D341Med (cell line): ENCODE measurements around the gene ACER3.
"Not testable (repeated sequence)": the region's sequence is repeated elsewhere in the genome, so short reads cannot be mapped to it uniquely, and the experiment has no call there.

ENCODE experiments used
- DNase-seq: peaks from one replicate; pipeline ENCODE4 v3.0.0; 2012; ENCODE audit warnings: low spot score

The ACER3 gene

GRCh38 chr11:76872959-76873827, 12.5 kb downstream of the ACER3 start:
- no peak for DNase-seq

DNA sequence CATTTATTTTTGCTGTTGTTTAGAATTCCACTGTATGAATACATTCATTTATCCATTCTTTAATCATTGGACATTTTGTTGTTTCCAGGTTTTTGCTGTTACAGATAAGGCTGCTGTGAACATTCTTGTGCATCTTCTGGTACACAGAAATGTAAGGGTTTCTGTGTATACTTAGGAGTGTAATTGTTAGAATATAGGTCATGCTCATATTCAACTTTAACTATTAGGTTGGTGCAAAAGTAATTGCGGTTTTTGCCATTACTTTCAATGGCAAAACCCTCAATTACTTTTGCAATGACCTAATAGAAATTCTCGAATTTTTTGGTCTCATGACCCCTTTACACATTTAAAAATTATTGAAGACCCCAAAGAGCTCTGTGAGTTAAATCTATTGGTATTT, 17.3 kb downstream of the ACER3 start:
- no peak for DNase-seq

GRCh38 chr11:76880314-76880713, 19.6 kb downstream of the ACER3 start:
- DNase-seq, result no peak

DNA sequence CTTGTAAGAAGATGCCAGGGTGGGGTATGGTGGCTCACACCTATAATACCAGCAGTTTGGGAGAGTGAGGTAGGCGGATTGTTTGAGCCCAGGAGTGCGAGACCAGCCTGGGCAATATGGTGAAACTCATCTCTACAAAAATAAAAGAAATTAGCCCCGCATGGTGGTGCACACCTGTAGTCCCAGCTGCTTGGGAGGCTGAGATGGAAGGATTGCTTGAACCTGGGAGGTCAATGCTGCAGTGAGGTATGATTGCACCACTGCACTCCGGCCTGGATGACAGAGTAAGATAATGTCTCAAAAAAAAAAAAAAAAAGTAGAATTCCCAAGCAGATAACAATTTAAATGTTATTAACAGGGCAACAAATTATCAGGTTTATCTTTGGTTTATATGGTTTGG, 20.2 kb downstream of the ACER3 start:
- DNase-seq, result no peak

GRCh38 chr11:76885390-76886097, 24.8 kb downstream of the ACER3 start:
- DNase-seq, result no peak

DNA sequence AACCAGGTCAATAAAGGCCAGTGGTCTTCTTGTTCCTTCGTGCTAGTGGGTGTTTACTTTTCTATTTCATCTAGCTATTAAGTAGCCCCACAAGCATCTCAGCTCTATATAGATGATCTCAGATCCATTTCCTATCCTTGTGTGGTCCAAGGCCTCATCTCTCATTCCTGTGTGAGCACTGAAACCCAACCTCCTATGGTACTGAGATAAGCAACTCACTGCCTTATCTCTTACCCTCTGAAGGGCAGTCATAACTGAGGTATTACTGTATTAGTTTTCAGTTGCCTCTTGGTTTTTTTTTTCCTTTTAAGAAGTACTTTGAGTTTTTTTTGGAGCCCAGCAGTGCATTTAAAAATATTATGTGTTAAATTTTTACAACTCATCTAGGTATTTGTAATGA, 28.3 kb downstream of the ACER3 start:
- no peak for DNase-seq

DNA sequence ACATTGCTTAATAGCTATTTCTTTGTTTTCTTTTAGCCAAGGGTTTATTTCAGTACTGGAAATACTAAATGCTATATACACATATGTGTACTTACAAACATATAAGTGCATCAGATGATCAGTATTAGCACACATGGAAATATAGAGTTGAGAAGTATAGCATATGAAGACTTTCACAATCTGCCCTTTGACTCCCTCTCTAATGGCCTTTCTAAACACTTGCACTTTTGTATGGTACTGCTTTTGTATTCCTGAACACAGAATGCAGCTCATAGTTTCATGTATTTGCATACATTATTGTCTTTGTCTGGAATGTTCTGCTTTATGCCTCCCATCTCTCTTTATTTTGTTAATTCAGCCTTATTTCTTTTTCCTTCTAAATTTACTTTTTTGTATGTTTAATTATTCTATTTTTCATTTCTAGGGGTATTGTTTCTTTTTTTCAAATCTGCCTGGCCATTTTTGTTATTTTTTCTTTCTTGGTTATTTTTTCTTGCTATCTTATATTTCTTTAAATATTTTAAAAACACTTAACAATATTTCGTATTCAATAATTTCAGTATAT, 28.8 kb downstream of the ACER3 start:
- DNase-seq, result no peak

GRCh38 chr11:76890329-76890728, 29.6 kb downstream of the ACER3 start:
- DNase-seq, result no peak

DNA sequence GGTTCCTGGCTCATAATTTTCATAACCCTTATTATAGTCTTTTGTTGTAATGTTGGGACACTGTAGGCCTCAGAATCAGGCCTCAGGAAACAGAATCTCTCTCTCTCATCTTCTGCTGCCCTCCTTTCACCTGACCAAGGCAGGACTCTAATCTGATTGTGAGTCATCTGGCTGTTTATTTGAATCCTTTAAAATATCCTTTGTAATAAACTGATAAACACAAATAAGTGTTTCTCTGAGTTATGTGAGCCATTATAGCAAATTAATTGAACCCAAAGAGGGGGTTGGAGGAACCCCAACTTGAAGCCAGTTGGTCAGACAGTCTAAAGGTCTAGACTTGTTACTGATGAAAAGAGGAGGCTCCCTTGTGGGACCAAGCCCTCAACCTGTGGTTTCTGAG, 30.6 kb downstream of the ACER3 start:
- no peak for DNase-seq

DNA sequence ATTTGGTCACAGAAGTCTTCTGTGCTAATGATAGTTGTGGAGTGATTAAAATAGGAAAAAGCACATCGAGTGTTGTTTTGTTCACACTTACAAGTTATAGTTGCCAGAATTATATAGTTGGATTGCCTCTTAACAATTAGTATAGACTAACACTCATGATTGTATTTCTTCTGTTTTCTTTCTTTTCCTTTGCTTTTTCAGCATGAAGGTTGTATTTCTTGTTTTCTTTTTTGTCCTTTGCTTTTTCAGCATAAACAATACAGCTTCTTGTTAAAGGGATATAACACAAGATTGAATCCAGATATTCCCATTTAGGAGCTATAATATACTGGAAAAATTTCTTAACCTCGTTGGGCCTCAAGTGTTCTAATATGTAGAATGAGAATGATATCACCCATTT, 31.1 kb downstream of the ACER3 start:
- no peak for DNase-seq

DNA sequence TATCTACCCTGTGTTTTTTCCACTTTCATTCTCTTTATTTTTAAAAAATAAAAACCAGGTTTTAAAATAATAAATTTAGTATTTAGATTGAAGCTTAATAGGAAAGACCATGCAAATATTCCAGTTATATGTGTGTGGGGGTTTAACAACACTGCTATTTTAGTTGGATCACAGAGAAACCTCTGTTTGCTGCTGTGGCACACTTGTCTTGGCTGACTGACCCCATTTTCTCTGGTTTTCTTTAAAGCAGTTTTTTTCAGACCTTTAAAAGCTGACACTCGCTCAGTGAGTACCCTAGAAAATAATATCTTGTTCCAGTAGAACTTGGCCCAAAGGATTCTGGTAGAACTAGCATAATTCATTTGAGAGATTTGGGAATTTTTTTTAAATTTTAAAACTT, 31.6 kb downstream of the ACER3 start:
- DNase-seq, result no peak

DNA sequence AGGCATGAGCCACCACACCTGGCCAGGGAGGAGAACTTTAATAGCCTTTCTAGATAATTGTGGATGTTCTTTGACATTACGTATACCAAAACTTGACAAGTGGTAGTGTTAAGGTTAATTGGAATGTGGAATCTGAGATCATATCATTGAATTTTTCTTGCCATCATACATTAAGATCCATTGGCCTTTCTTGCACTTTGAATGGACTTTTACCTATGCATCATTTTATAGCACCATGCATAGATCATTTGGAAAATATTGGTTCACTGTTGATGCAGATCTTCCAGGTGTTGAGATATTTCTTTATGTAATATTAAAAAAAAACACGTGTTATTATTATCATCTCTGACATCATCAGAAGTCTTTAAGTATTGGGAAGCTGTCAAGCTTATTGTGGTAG, 36.5 kb downstream of the ACER3 start:
- DNase-seq, result no peak

DNA sequence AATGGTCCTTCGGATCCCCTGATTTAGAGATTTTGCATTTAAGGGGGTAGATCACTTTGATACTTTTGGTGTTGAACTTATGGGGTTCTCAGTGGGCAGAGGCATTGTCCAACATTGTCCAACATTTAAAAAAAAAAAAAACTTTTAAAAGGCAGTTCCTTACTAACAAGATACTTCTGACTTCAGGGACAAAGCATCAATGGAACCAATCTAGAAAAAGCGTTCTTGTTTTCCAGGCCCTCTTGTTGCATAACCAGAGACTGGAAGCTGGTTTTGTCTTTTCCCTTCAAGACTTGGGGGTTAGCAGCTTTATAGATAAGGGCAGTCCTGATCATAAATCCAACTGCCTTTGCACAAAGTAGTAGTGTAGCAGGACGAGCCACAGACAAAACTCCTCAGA, 40.4 kb downstream of the ACER3 start:
- DNase-seq, result no peak

GRCh38 chr11:76901622-76902021, 40.9 kb downstream of the ACER3 start:
- DNase-seq, result not testable (repeated sequence)

- no peak for DNase-seq
These were observed 41.6 kb downstream of the ACER3 start for GRCh38 chr11:76902121-76903014.

GRCh38 chr11:76903325-76903724, 42.6 kb downstream of the ACER3 start:
- no peak for DNase-seq

DNA sequence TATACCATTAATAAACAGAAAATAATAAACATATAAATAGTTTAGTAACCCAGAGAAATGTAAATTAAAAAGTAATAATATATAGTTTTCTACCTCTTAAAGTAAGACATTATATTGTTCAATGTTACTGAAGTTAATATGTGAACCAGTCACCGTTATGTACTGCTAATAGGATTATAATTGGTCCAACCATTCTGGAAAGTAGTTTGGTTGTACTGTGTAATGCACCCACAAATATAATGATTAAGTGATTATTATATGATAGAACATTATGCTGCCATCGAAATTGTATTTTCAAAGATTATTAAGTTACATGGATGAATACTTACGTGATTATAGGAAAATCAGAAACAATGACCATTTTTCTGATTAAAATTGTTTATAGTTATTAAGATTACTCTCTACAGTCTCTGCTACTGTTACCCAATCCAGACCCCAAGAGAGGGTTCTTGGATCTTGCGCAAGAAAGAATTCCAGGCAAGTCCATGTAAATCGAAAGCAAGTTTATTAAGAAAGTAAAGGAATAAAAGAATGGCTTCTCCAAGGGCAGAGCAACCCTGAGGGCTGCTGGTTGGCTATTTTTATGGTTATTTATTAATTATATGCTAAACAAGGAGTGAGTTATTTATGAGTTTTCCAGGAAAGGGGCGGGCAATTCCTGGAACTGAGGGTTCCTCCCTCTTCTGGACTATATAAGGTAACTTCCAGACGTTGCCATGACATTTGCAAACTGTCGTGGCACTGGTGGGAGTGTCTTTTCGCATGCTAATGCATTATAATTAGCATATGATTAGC, 50.1 kb downstream of the ACER3 start:
- no peak for DNase-seq

- no peak for DNase-seq
These were observed 50.7 kb downstream of the ACER3 start for GRCh38 chr11:76911415-76911808.

GRCh38 chr11:76916712-76917111, 56.0 kb downstream of the ACER3 start:
- no peak for DNase-seq

- peak; percentile 36 for DNase-seq
These were observed 58.2 kb downstream of the ACER3 start for GRCh38 chr11:76918941-76919386.

DNA sequence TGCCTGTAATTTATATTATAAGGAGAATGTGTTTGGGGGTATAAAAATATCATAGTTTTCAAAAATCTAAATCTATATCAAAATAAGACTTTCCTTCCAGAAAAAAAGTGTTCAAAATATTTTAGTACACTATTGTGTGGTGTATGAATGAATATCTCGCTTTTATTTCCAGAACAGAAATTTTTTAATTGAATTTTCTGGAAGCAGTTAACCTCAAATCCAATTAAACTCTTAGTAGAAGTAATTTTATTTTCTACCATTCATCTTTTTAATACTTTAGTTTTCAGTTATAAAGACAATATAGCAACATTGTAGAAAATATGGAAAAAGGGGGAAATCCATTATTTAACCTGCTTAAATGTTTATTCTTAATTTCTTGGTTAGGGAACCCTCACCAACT, 58.7 kb downstream of the ACER3 start:
- DNase-seq, result no peak
